Measurements from ENCODE around the gene FRMD8.

DNA sequence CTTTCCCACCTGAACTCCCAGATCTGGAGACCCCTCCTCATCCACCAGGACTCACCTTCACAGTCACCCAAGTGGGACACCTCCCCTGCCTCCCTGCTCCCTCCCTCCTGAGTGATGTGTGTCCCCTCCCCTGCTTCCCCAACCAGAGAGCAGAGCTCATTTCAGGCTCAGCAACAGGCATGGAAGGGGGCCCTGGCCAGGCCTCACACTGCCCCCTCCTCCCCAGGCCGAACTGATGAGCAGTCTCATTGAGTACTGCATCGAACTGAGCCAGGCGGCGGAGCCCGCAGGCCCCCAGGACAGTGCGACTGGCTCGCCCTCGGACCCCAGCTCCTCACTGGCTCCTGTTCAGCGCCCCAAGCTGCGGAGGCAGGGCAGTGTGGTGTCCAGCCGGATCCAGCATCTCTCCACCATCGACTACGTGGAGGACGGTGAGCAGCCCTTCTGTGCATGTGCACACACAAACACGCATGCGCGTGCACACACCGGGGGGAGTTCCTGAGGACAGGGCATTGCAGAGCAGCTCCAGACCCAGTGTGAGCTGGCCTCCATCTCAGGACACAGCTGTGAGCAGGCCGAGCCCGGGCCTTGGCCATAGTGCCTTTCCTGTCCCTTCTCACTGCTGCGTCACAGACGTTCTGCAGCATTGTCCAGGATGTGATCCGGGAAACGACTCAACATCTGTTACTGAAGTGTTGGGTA is 18.4 kb downstream of the FRMD8 start:
- TF ChIP-seq POLR2A (IDR thresholded peaks at IDR 0.05; ENCODE audit: low read length) = no peak
- TF ChIP-seq GATA1 (IDR thresholded peaks at IDR 0.05; ENCODE audit: low read depth, low read length) = no peak

Data from erythroblast (primary cell).